RWPE2 (cell line): ENCODE data around the gene HCAR2.
A peak's percentile ranks its signal among the peaks of the same experiment; 100 is the strongest.

Source experiments
- ATAC-seq: fragments of 200-7000 bp; cut with Tn5 transposase; 3 replicates; pipeline ENCODE4 v1.9.1; 2021; ENCODE audit warnings: low read depth
- DNase-seq: peaks from one replicate; pipeline ENCODE4 v3.0.0-alpha.2; 2020; ENCODE audit warnings: low spot score
- H3K27ac ChIP-seq: fragments of 450-650 bp; 2 replicates; pipeline ENCODE4 v1.5.1; 2017; ENCODE audit warnings: mild to moderate bottlenecking; ENCODE audit not compliant: poor library complexity, severe bottlenecking
- H3K27me3 ChIP-seq: fragments of 250-450 bp; sonication (Bioruptor Pico); 2 replicates; pipeline ENCODE4 v1.5.1; 2021; ENCODE audit warnings: mild to moderate bottlenecking, moderate library complexity; ENCODE audit not compliant: insufficient read depth, poor library complexity, severe bottlenecking
- H3K36me3 ChIP-seq: fragments of 250-450 bp; sonication (Bioruptor Pico); 2 replicates; pipeline ENCODE4 v1.5.1; 2020; ENCODE audit warnings: low read depth, mild to moderate bottlenecking, moderate library complexity
- H3K4me1 ChIP-seq: fragments of 250-450 bp; sonication (Bioruptor Pico); 2 replicates; pipeline ENCODE4 v1.5.1; 2021; ENCODE audit warnings: mild to moderate bottlenecking, moderate library complexity; ENCODE audit not compliant: insufficient read depth, poor library complexity, severe bottlenecking
- H3K4me3 ChIP-seq: fragments of 250-450 bp; sonication (Bioruptor Pico); 2 replicates; pipeline ENCODE4 v1.5.1; 2021; ENCODE audit warnings: mild to moderate bottlenecking, moderate library complexity; ENCODE audit not compliant: severe bottlenecking
- H3K9me3 ChIP-seq: fragments of 250-450 bp; sonication (Bioruptor Pico); 2 replicates; pipeline ENCODE4 v1.5.1; 2021; ENCODE audit warnings: mild to moderate bottlenecking, moderate library complexity; ENCODE audit not compliant: severe bottlenecking
- CTCF ChIP-seq: fragments of 450-650 bp; IDR thresholded peaks from one replicate; pipeline ENCODE4 v1.5.1; 2017; ENCODE audit warnings: mild to moderate bottlenecking, moderate library complexity; ENCODE audit not compliant: poor library complexity, severe bottlenecking

The HCAR2 gene

GRCh38 chr12:122743895-122744525 is 40.9 kb upstream of the HCAR2 start:
- no peak for TF ChIP-seq CTCF
- Histone ChIP-seq H3K4me1 (no peaks in the 10 kb centered on the region), H3K9me3 (no peaks in the 10 kb centered on the region), H3K4me3 (no peak overlapping the region), H3K36me3 (no peaks in the 10 kb centered on the region), H3K27ac (no peak overlapping the region), H3K27me3 (no peaks in the 10 kb centered on the region)
- no peak for DNase-seq
- ATAC-seq = no peak

- DNase-seq (peak; percentile 2), ATAC-seq (no peak)
- Histone ChIP-seq H3K36me3 (no peaks in the 10 kb centered on the region), H3K27me3 (no peaks in the 10 kb centered on the region), H3K4me1 (no peaks in the 10 kb centered on the region), H3K4me3 (no peak overlapping the region), H3K9me3 (no peaks in the 10 kb centered on the region), H3K27ac (no peak overlapping the region)
- TF ChIP-seq CTCF = no peak
Measured at GRCh38 chr12:122740351-122740750, 37.2 kb upstream of the HCAR2 start.

- TF ChIP-seq CTCF = no peak
Measured at GRCh38 chr12:122738571-122738970, 35.4 kb upstream of the HCAR2 start.

GRCh38 chr12:122732611-122733010 is 29.5 kb upstream of the HCAR2 start:
- TF ChIP-seq CTCF = no peak
- DNase-seq (peak; percentile 1), ATAC-seq (no peak)
- Histone ChIP-seq H3K36me3 (no peaks in the 10 kb centered on the region), H3K4me1 (no peaks in the 10 kb centered on the region), H3K27ac (no peak overlapping the region), H3K4me3 (no peak overlapping the region), H3K27me3 (no peaks in the 10 kb centered on the region), H3K9me3 (no peaks in the 10 kb centered on the region)

More at GRCh38 chr12:122738571-122738970, 35.4 kb upstream of the HCAR2 start:
- Histone ChIP-seq H3K9me3 (no peaks in the 10 kb centered on the region), H3K27me3 (no peaks in the 10 kb centered on the region), H3K36me3 (no peaks in the 10 kb centered on the region), H3K4me1 (no peaks in the 10 kb centered on the region), H3K4me3 (no peak overlapping the region), H3K27ac (no peak overlapping the region)
- DNase-seq (peak; percentile 2), ATAC-seq (no peak)

- no peak for TF ChIP-seq CTCF
- no peaks in the 10 kb centered on the region for H3K4me1 ChIP-seq
- H3K4me3 ChIP-seq = no peak overlapping the region
- H3K36me3 ChIP-seq = no peaks in the 10 kb centered on the region
- H3K27me3 ChIP-seq = no peaks in the 10 kb centered on the region
- peak; percentile 30; the same call in 1 of the 3 replicates for ATAC-seq
- peak; percentile 19 for DNase-seq
- no peak overlapping the region for H3K27ac ChIP-seq
- H3K9me3 ChIP-seq = no peaks in the 10 kb centered on the region
Measured at GRCh38 chr12:122732170-122732569, 29.0 kb upstream of the HCAR2 start.
